HUDEP-2 (cell line): ENCODE data around the gene ARHGAP32.

Experiments used
- DNase-seq, 76 experiments: peaks; one replicate each; lab custom pipeline; 2025; ENCODE audit not compliant: unreplicated experiment in 76 of 76; lab: John Stamatoyannopoulos, UW

Gene ARHGAP32

GRCh38 chr11:128917144-128917724 lies 274.9 kb downstream of the ARHGAP32 start:
- no peak for DNase-seq

GRCh38 chr11:128916681-128917080 lies 275.4 kb downstream of the ARHGAP32 start:
- no peak for DNase-seq

- no peak for DNase-seq
Measured at GRCh38 chr11:128916037-128916572, 276.0 kb downstream of the ARHGAP32 start.

GRCh38 chr11:128915149-128915521 lies 277.0 kb downstream of the ARHGAP32 start:
- no peak for DNase-seq
